ENCODE data around the gene MYBPH. TPM values are rescaled to one million over a fixed set of nuclear protein-coding genes. Genes with fewer than 3 reads are reported as not detected.

The MYBPH gene
- total and polyA plus RNA-seq, 2 donors (not counting 1 experiment from before 2014, with no cell fraction given), result not detected

DNA sequence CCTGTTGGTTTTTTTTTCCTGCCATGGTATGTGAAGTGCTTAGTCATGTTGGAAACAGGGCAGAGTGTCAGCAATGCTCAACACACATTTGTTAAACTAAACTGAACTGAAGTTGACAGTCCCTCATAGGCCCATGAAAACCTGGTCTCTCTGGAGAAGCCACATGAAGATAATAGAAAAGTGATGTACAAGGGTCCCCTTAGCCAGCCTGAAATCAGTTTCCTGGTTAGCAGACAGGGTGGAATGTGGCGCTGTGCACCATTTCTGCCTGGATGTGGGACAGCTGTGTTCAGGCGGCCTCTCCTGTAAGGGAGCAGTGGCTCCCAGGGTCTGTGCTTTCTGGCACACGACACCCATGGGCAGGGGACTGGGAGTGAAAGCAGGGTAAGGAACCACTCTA is 20.7 kb upstream of the MYBPH start:
- H3K4me1 ChIP-seq (ENCODE audit: control insufficient read depth in 2 of 2, insufficient read depth in 2 of 2, low read length in 2 of 2), result no peaks in the 10 kb centered on the region
- H3K4me3 ChIP-seq (ENCODE audit: control extremely low read depth in 1 of 5, extremely low read depth in 1 of 5, insufficient read depth in 1 of 5, low read depth in 2 of 5, low read length in 4 of 5), result no peak overlapping the region
- WGBS (ENCODE audit: insufficient coverage), result 96% methylated on average over 3 of the region's 3 CpGs
- H3K27ac ChIP-seq (ENCODE audit: low read length in 2 of 2), result no peak overlapping the region
- DNase-seq, result no peak
- peaks cover 0 to 9% (median 0%) of the 10 kb centered on the region in 4 experiments for H3K27me3 ChIP-seq (replicated peaks in 1 of 4; ENCODE audit: control extremely low read depth in 1 of 4, control insufficient read depth in 3 of 4, insufficient read depth in 4 of 4, low read length in 3 of 4)
- TF ChIP-seq EZH2 (IDR thresholded peaks at IDR 0.05; ENCODE audit: borderline replicate concordance, insufficient read depth, low read depth, low read length, poor library complexity, severe bottlenecking), result no peak
- TF ChIP-seq, protein P1, sequence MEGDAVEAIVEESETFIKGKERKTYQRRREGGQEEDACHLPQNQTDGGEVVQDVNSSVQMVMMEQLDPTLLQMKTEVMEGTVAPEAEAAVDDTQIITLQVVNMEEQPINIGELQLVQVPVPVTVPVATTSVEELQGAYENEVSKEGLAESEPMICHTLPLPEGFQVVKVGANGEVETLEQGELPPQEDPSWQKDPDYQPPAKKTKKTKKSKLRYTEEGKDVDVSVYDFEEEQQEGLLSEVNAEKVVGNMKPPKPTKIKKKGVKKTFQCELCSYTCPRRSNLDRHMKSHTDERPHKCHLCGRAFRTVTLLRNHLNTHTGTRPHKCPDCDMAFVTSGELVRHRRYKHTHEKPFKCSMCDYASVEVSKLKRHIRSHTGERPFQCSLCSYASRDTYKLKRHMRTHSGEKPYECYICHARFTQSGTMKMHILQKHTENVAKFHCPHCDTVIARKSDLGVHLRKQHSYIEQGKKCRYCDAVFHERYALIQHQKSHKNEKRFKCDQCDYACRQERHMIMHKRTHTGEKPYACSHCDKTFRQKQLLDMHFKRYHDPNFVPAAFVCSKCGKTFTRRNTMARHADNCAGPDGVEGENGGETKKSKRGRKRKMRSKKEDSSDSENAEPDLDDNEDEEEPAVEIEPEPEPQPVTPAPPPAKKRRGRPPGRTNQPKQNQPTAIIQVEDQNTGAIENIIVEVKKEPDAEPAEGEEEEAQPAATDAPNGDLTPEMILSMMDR (IDR thresholded peaks at IDR 0.05), result no peak
- H3K4me2 ChIP-seq (replicated peaks; ENCODE audit: low read depth, low read length, poor library complexity, severe bottlenecking), result no peak overlapping the region
- H3K36me3 ChIP-seq (replicated peaks in 1 of 2; ENCODE audit: control extremely low read depth in 1 of 2, control insufficient read depth in 1 of 2, extremely low read depth in 1 of 2, insufficient read depth in 2 of 2, low read length in 1 of 2), result no peaks in the 10 kb centered on the region
- peaks cover 0 to 4% (median 0%) of the 10 kb centered on the region in 3 donors for H3K9me3 ChIP-seq (ENCODE audit: control extremely low read depth in 1 of 3, control insufficient read depth in 2 of 3, insufficient read depth in 1 of 3, low read length in 2 of 3)
- no peak overlapping the region for H3K9ac ChIP-seq (ENCODE audit: low read length)
- CTCF ChIA-PET, result no interaction called here
- POLR2A ChIA-PET, result no interaction called here
- no peak overlapping the region for H2AFZ ChIP-seq (ENCODE audit: insufficient read depth, low read depth, low read length, poor library complexity, severe bottlenecking)
- Mint-ChIP-seq H3K27me3 (peaks cover 35% of the 10 kb centered on the region), H3K9me3 (ENCODE audit: insufficient read depth) (no peaks in the 10 kb centered on the region), H3K4me3 (no peak overlapping the region), H3K27ac (no peak overlapping the region), H3K4me1 (no peaks in the 10 kb centered on the region)
- no peaks in the 10 kb centered on the region for H3K79me2 ChIP-seq (ENCODE audit: control insufficient read depth, insufficient read depth, low read length)
- ATAC-seq (ENCODE audit: low read depth), result no peak
- intact Hi-C loops (cut with micrococcal nuclease), result no loop called here
- no peaks in the 10 kb centered on the region for H4K20me1 ChIP-seq (ENCODE audit: control insufficient read depth, insufficient read depth, low read length, poor library complexity, severe bottlenecking)

GRCh38 chr1:203190949-203191348 is 15.3 kb upstream of the MYBPH start:
- ATAC-seq (ENCODE audit: low read depth) (no peak), DNase-seq (no peak)
- no peaks in the 10 kb centered on the region for H3K4me1 ChIP-seq (ENCODE audit: control insufficient read depth in 2 of 2, insufficient read depth in 2 of 2, low read length in 2 of 2)
- Mint-ChIP-seq H3K9me3 (ENCODE audit: insufficient read depth) (no peaks in the 10 kb centered on the region), H3K27ac (no peak overlapping the region), H3K4me1 (no peaks in the 10 kb centered on the region), H3K4me3 (no peak overlapping the region), H3K27me3 (peaks cover 23% of the 10 kb centered on the region)
- ChIA-PET POLR2A (no interaction called here), CTCF (no interaction called here)
- intact Hi-C loops (cut with micrococcal nuclease), result no loop called here
- no peak overlapping the region for H3K4me3 ChIP-seq (ENCODE audit: control extremely low read depth in 1 of 5, extremely low read depth in 1 of 5, insufficient read depth in 1 of 5, low read depth in 2 of 5, low read length in 4 of 5)
- H3K9ac ChIP-seq (ENCODE audit: low read length), result no peak overlapping the region
- no peaks in the 10 kb centered on the region for H4K20me1 ChIP-seq (ENCODE audit: control insufficient read depth, insufficient read depth, low read length, poor library complexity, severe bottlenecking)
- no peak overlapping the region for H3K4me2 ChIP-seq (replicated peaks; ENCODE audit: low read depth, low read length, poor library complexity, severe bottlenecking)
- no peak for TF ChIP-seq EZH2 (IDR thresholded peaks at IDR 0.05; ENCODE audit: borderline replicate concordance, insufficient read depth, low read depth, low read length, poor library complexity, severe bottlenecking)
- TF ChIP-seq, protein P1 (IDR thresholded peaks at IDR 0.05), result no peak
- no peak overlapping the region for H2AFZ ChIP-seq (ENCODE audit: insufficient read depth, low read depth, low read length, poor library complexity, severe bottlenecking)
- no peaks in the 10 kb centered on the region for H3K79me2 ChIP-seq (ENCODE audit: control insufficient read depth, insufficient read depth, low read length)
- peaks cover 0 to 4% (median 0%) of the 10 kb centered on the region in 3 donors for H3K9me3 ChIP-seq (ENCODE audit: control extremely low read depth in 1 of 3, control insufficient read depth in 2 of 3, insufficient read depth in 1 of 3, low read length in 2 of 3)
- H3K27me3 ChIP-seq (replicated peaks in 1 of 4; ENCODE audit: control extremely low read depth in 1 of 4, control insufficient read depth in 3 of 4, insufficient read depth in 4 of 4, low read length in 3 of 4), result peaks cover 0 to 4% (median 0%) of the 10 kb centered on the region in 4 experiments
- 88% methylated on average over 1 of the region's 2 CpGs for WGBS (ENCODE audit: insufficient coverage)
- no peak overlapping the region for H3K27ac ChIP-seq (ENCODE audit: low read length in 2 of 2)
- H3K36me3 ChIP-seq (replicated peaks in 1 of 2; ENCODE audit: control extremely low read depth in 1 of 2, control insufficient read depth in 1 of 2, extremely low read depth in 1 of 2, insufficient read depth in 2 of 2, low read length in 1 of 2), result no peaks in the 10 kb centered on the region

All from B cell (primary cell).